ENCODE results near the gene TCEANC2.

- TF ChIP-seq MEF2A (IDR thresholded peaks at IDR 0.05; ENCODE audit: borderline replicate concordance, low read depth) = no peak
- TF ChIP-seq CTCF (IDR thresholded peaks at IDR 0.05) = no peak
- no peak for TF ChIP-seq RCOR1 (IDR thresholded peaks at IDR 0.05; ENCODE audit: low read length)
- no peak for TF ChIP-seq EZH2phosphoT487 (IDR thresholded peaks at IDR 0.05; ENCODE audit: borderline replicate concordance, low read depth)
These were observed 57.6 kb downstream of the TCEANC2 start for GRCh38 chr1:54110996-54111395.

Data from SK-N-SH (cell line).